Panc1 (cell line): ENCODE data around the gene NOS3. TPM values are rescaled to one million over a fixed set of nuclear protein-coding genes. Genes with fewer than 3 reads are reported as not detected.

Experiments used
- ATAC-seq: fragments of 200-7000 bp; cut with Tn5 transposase; 2 replicates; pipeline ENCODE4 v1.9.1; 2020; ENCODE audit warnings: mild to moderate bottlenecking, moderate library complexity
- BruUV-seq: library from RNA; stranded (reverse); fragments of 400-500 nt; replicated peaks from 2 replicates; lab custom pipeline; 2021; lab: Mats Ljungman, UMichigan
- CTCF ChIA-PET: fragments of 300-600 bp; sonication (Branson Sonifier 250); formaldehyde crosslinking; loops from one replicate; lab custom pipeline; 2022; ENCODE audit warnings: antibody characterized with exemption; lab: Charles Lee
- POLR2A ChIA-PET: fragments of 300-600 bp; sonication (Branson Sonifier 250); formaldehyde crosslinking; loops from one replicate; lab custom pipeline; 2022; ENCODE audit warnings: antibody characterized with exemption; lab: Charles Lee
- DNase-seq: peaks from one replicate; pipeline ENCODE4 v3.0.0-alpha.2; 2010; ENCODE audit warnings: low read depth, low spot score
- H3K27ac ChIP-seq: 2 replicates; pipeline ENCODE4 v1.5.1; 2011; ENCODE audit warnings: mild to moderate bottlenecking, low read length, inconsistent platforms
- H3K27me3 ChIP-seq: fragments of 200-500 bp; sonication (Bioruptor generic); 2 replicates; pipeline ENCODE4 v1.6.0; 2014; ENCODE audit warnings: low read length, inconsistent platforms; ENCODE audit not compliant: control insufficient read depth, insufficient read depth
- H3K36me3 ChIP-seq: fragments of 200-500 bp; sonication (Bioruptor generic); 2 replicates; pipeline ENCODE4 v1.5.1; 2014; ENCODE audit warnings: inconsistent platforms, mild to moderate bottlenecking, low read length, moderate library complexity; ENCODE audit not compliant: control insufficient read depth, insufficient read depth
- H3K4me1 ChIP-seq: 2 replicates; pipeline ENCODE4 v1.5.1; 2011; ENCODE audit warnings: inconsistent platforms, mild to moderate bottlenecking, low read length, moderate library complexity; ENCODE audit not compliant: control insufficient read depth, insufficient read depth
- H3K4me3 ChIP-seq, 2 experiments: 2 replicates each; pipeline ENCODE4 v1.5.1; 2011 to 2012; ENCODE audit warnings: low read depth in 2 of 2, low read length in 2 of 2, mild to moderate bottlenecking in 2 of 2, inconsistent platforms in 1 of 2, moderate library complexity in 1 of 2
- H3K9me3 ChIP-seq: fragments of 200-500 bp; sonication (Bioruptor generic); 2 replicates; pipeline ENCODE4 v1.5.1; 2014; ENCODE audit warnings: low read depth, mild to moderate bottlenecking, inconsistent platforms, low read length, moderate library complexity; ENCODE audit not compliant: control insufficient read depth, insufficient read depth
- CTCF ChIP-seq: fragments of 450-650 bp; IDR thresholded peaks from 2 replicates; pipeline ENCODE4 v1.5.1; 2017; ENCODE audit warnings: mild to moderate bottlenecking
- POLR2AphosphoS5 ChIP-seq: IDR thresholded peaks from 2 replicates; pipeline ENCODE4 v1.6.1; 2012; ENCODE audit warnings: mild to moderate bottlenecking, low read depth, low read length, moderate library complexity
- REST ChIP-seq, 2 experiments: IDR thresholded peaks; 2 replicates each; pipeline ENCODE4 v1.6.1; 2011 to 2012; ENCODE audit warnings: low read depth in 2 of 2, control low read depth in 1 of 2, low read length in 1 of 2, mild to moderate bottlenecking in 1 of 2, moderate library complexity in 1 of 2; ENCODE audit not compliant: insufficient read depth in 1 of 2
- SIN3A ChIP-seq: IDR thresholded peaks from 2 replicates; pipeline ENCODE4 v1.6.1; 2012; ENCODE audit warnings: low read depth, mild to moderate bottlenecking, low read length, moderate library complexity, borderline replicate concordance; ENCODE audit not compliant: insufficient read depth
- TCF7L2 ChIP-seq: IDR thresholded peaks from 2 replicates; pipeline ENCODE4 v1.6.1; 2011; ENCODE audit warnings: mild to moderate bottlenecking, low read depth, low read length, inconsistent platforms
- in situ Hi-C: cut with HindIII; loops from 2 replicates; pipeline ENCODE4 v1.10.0; 2016; ENCODE audit warnings: low sequenced_read_pairs, low pct_unique_long_range_greater_than_20kb
- intact Hi-C: fragments of 100-400 bp; cut with micrococcal nuclease; formaldehyde crosslinking; loops from one replicate; pipeline ENCODE4 v1.10.0; 2022; ENCODE audit not compliant: unreplicated experiment
- total RNA-seq: library from RNA; stranded (reverse); gene quantifications from one replicate; pipeline ENCODE4 v1.2.1, GENCODE V29; 2021; ENCODE audit not compliant: unreplicated experiment

The NOS3 gene
- total RNA-seq, 1 experiment from 2014 or later = 3.1 TPM

GRCh38 chr7:151056283-151056665 lies 65.5 kb downstream of the NOS3 start:
- H3K27me3 ChIP-seq = no peaks in the 10 kb centered on the region
- peaks cover 24% of the 10 kb centered on the region for H3K4me1 ChIP-seq
- ATAC-seq (no peak), DNase-seq (no peak)
- BruUV-seq = no TSS peak
- TF ChIP-seq POLR2AphosphoS5 (no peak), REST (IDR thresholded peaks at IDR 0.05; ENCODE audit: insufficient read depth in 1 of 2, low read depth in 2 of 2, low read length in 1 of 2) (no peak), CTCF (no peak), SIN3A (no peak), TCF7L2 (no peak)
- in situ Hi-C loops = no loop called here
- POLR2A ChIA-PET = no interaction called here
- no peaks in the 10 kb centered on the region; the same call in 1 of the 2 replicates for H3K36me3 ChIP-seq
- H3K9me3 ChIP-seq = no peaks in the 10 kb centered on the region
- H3K4me3 ChIP-seq = no peak overlapping the region
- intact Hi-C loops = no loop called here
- CTCF ChIA-PET = no interaction called here
- H3K27ac ChIP-seq = no peak overlapping the region

GRCh38 chr7:151056666-151057505 lies 66.1 kb downstream of the NOS3 start:
- in situ Hi-C loops = no loop called here
- CTCF ChIA-PET = interaction anchor here (0.6 kb wide), 1 partner anchor 170 kb away, joined by 5 read pairs; the partner anchor contains the start of gene ABCF2
- BruUV-seq = no TSS peak

More at GRCh38 chr7:151056666-151057505, 66.1 kb downstream of the NOS3 start:
- intact Hi-C loops = no loop called here
- H3K9me3 ChIP-seq = no peaks in the 10 kb centered on the region
- H3K27me3 ChIP-seq = no peaks in the 10 kb centered on the region
- POLR2A ChIA-PET = no interaction called here
- H3K36me3 ChIP-seq = no peaks in the 10 kb centered on the region; the same call in 1 of the 2 replicates
- peak overlapping the region; percentile 88 for H3K27ac ChIP-seq
- DNase-seq = no peak
- peak overlapping the region; percentile 83 to 94 for H3K4me3 ChIP-seq
- H3K4me1 ChIP-seq = peaks cover 30% of the 10 kb centered on the region
- no peak for TF ChIP-seq POLR2AphosphoS5
- TF ChIP-seq SIN3A = no peak
- TF ChIP-seq CTCF = no peak
- TF ChIP-seq REST (IDR thresholded peaks at IDR 0.05; ENCODE audit: insufficient read depth in 1 of 2, low read depth in 2 of 2, low read length in 1 of 2) = no peak
- no peak for TF ChIP-seq TCF7L2
- ATAC-seq = no peak
